Hepatocyte (in vitro differentiated cells): ENCODE measurements around the gene FAM83F.

ENCODE experiments used
- CTCF ChIP-seq: fragments of 200-600 bp; sonication (generic); IDR thresholded peaks from 2 replicates; pipeline ENCODE4 v1.5.1; 2016; ENCODE audit warnings: antibody characterized with exemption, mild to moderate bottlenecking; ENCODE audit not compliant: poor library complexity
- EZH2 ChIP-seq: fragments of 200-600 bp; sonication (generic); IDR thresholded peaks from 2 replicates; pipeline ENCODE4 v1.6.1; 2016; ENCODE audit warnings: antibody characterized with exemption, mild to moderate bottlenecking, borderline replicate concordance
- EZH2phosphoT487 ChIP-seq: fragments of 200-600 bp; sonication (generic); IDR thresholded peaks from one replicate; pipeline ENCODE4 v1.6.1; 2018; ENCODE audit warnings: antibody characterized with exemption, mild to moderate bottlenecking, low read depth, moderate library complexity; ENCODE audit not compliant: unreplicated experiment, severe bottlenecking

- TF ChIP-seq CTCF (no peak), EZH2phosphoT487 (no peak), EZH2 (no peak)
These were observed 10.1 kb downstream of the FAM83F start for GRCh38 chr22:40004836-40005235.
